ENCODE measurements around the gene AGBL1.
A peak's percentile ranks its signal among the peaks of the same experiment; 100 is the strongest.

AGBL1 gene

GRCh38 chr15:86804406-86804805, 724.7 kb downstream of the AGBL1 start:
- DNase-seq (ENCODE audit: low read depth, low spot score) = no peak

GRCh38 chr15:86810329-86810728, 730.7 kb downstream of the AGBL1 start:
- DNase-seq (ENCODE audit: low read depth, low spot score) = no peak

- no peak for DNase-seq (ENCODE audit: low read depth, low spot score)
Measured at GRCh38 chr15:86813892-86814291, 734.2 kb downstream of the AGBL1 start.

GRCh38 chr15:86829245-86829644, 749.6 kb downstream of the AGBL1 start:
- no peak for DNase-seq (ENCODE audit: low read depth, low spot score)

GRCh38 chr15:86830304-86830703, 750.6 kb downstream of the AGBL1 start:
- DNase-seq (ENCODE audit: low read depth, low spot score) = no peak

GRCh38 chr15:86833595-86833994, 753.9 kb downstream of the AGBL1 start:
- DNase-seq (ENCODE audit: low read depth, low spot score) = no peak

- DNase-seq (ENCODE audit: low read depth, low spot score) = no peak
Measured at GRCh38 chr15:86834115-86834863, 754.6 kb downstream of the AGBL1 start.

- DNase-seq (ENCODE audit: low read depth, low spot score) = no peak
Measured at GRCh38 chr15:86837294-86838061, 757.8 kb downstream of the AGBL1 start.

- DNase-seq (ENCODE audit: low read depth, low spot score) = no peak
Measured at GRCh38 chr15:86839502-86839901, 759.8 kb downstream of the AGBL1 start.

- DNase-seq (ENCODE audit: low read depth, low spot score) = no peak
Measured at GRCh38 chr15:86840996-86841395, 761.3 kb downstream of the AGBL1 start.

- DNase-seq (ENCODE audit: low read depth, low spot score) = no peak
Measured at GRCh38 chr15:86842199-86842598, 762.5 kb downstream of the AGBL1 start.

GRCh38 chr15:86846036-86846435, 766.4 kb downstream of the AGBL1 start:
- no peak for DNase-seq (ENCODE audit: low read depth, low spot score)

GRCh38 chr15:86849136-86849535, 769.5 kb downstream of the AGBL1 start:
- DNase-seq (ENCODE audit: low read depth, low spot score) = no peak

- no peak for DNase-seq (ENCODE audit: low read depth, low spot score)
Measured at GRCh38 chr15:86849558-86850285, 770.1 kb downstream of the AGBL1 start.

- DNase-seq (ENCODE audit: low read depth, low spot score) = no peak
Measured at GRCh38 chr15:86850939-86851338, 771.3 kb downstream of the AGBL1 start.

GRCh38 chr15:86852741-86853140, 773.1 kb downstream of the AGBL1 start:
- no peak for DNase-seq (ENCODE audit: low read depth, low spot score)

GRCh38 chr15:86854176-86854575, 774.5 kb downstream of the AGBL1 start:
- DNase-seq (ENCODE audit: low read depth, low spot score) = no peak

- peak; percentile 88 for DNase-seq (ENCODE audit: low read depth, low spot score)
Measured at GRCh38 chr15:86855307-86856291, 775.9 kb downstream of the AGBL1 start.

GRCh38 chr15:86857701-86858100, 778.0 kb downstream of the AGBL1 start:
- no peak for DNase-seq (ENCODE audit: low read depth, low spot score)

GRCh38 chr15:86863226-86863915, 783.7 kb downstream of the AGBL1 start:
- peak; percentile 76 for DNase-seq (ENCODE audit: low read depth, low spot score)

- no peak for DNase-seq (ENCODE audit: low read depth, low spot score)
Measured at GRCh38 chr15:86865920-86866319, 786.2 kb downstream of the AGBL1 start.

Data from ELF-1 (cell line).